ENCODE results near the gene ATP8A2. TPM values are rescaled to one million over a fixed set of nuclear protein-coding genes. Genes with fewer than 3 reads are reported as not detected.

The ATP8A2 gene
- total RNA-seq, 2 experiments from 2014 or later: 0.92 to 0.94 TPM

GRCh38 chr13:26019251-26019650 is 647.5 kb downstream of the ATP8A2 start:
- intact Hi-C loops (cut with micrococcal nuclease): no loop called here
- Mint-ChIP-seq H3K4me1 (ENCODE audit: low read depth) (peaks cover 18% of the 10 kb centered on the region), H3K4me3 (no peak overlapping the region), H3K36me3 (ENCODE audit: low read depth) (peaks cover 26% of the 10 kb centered on the region), H3K27me3 (no peaks in the 10 kb centered on the region), H3K9me3 (peaks cover 4% of the 10 kb centered on the region), H3K27ac (no peak overlapping the region)
- DNase-seq (no peak), ATAC-seq (no peak)
- ChIA-PET CTCF (no interaction called here), POLR2A (no interaction called here)
- TF ChIP-seq, protein P1, sequence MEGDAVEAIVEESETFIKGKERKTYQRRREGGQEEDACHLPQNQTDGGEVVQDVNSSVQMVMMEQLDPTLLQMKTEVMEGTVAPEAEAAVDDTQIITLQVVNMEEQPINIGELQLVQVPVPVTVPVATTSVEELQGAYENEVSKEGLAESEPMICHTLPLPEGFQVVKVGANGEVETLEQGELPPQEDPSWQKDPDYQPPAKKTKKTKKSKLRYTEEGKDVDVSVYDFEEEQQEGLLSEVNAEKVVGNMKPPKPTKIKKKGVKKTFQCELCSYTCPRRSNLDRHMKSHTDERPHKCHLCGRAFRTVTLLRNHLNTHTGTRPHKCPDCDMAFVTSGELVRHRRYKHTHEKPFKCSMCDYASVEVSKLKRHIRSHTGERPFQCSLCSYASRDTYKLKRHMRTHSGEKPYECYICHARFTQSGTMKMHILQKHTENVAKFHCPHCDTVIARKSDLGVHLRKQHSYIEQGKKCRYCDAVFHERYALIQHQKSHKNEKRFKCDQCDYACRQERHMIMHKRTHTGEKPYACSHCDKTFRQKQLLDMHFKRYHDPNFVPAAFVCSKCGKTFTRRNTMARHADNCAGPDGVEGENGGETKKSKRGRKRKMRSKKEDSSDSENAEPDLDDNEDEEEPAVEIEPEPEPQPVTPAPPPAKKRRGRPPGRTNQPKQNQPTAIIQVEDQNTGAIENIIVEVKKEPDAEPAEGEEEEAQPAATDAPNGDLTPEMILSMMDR (IDR thresholded peaks at IDR 0.05): no peak

DNA sequence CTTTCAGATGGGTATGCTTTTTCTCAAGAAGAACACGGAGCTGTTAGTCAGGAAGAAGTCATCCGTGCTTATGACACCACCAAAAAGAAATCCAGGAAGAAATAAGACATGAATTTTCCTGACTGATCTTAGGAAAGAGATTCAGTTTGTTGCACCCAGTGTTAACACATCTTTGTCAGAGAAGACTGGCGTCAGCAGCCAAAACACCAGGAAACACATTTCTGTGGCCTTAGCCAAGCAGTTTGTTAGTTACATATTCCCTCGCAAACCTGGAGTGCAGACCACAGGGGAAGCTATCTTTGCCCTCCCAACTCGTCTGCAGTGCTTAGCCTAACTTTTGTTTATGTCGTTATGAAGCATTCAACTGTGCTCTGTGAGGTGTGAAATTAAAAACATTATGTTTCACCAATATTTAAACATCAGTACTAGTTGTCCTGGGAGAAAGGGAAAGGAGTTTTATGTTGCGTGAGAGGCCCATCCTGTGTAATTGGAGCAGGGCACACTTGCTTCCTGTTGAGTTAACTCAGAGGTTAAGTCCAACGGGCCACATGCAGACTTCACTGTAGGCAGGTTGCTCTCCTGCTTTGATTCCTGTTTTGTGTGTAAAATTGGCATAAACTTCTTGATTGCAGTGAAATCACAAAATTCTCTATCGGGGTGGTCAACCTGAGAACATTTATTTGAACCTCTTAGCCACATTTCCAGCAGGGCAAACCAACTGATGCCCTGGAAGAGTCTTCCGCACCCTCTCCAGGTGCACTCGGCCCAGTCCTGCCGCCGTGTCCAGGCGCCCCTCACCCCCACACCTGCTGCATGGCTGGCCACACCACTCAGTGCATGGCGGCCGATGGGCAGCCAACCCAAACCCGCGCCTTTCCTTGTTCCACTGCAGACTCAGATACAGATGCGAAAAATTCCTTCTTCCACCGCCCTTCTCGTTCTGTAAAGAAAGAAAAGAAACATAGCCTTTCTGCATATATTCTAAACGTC is 648.4 kb downstream of the ATP8A2 start:
- TF ChIP-seq, protein P1 (IDR thresholded peaks at IDR 0.05): no peak
- ATAC-seq: no peak
- Mint-ChIP-seq H3K4me1 (ENCODE audit: low read depth) (peaks cover 18% of the 10 kb centered on the region), H3K36me3 (ENCODE audit: low read depth) (peaks cover 24% of the 10 kb centered on the region), H3K4me3 (no peak overlapping the region), H3K9me3 (peaks cover 4% of the 10 kb centered on the region), H3K27me3 (no peaks in the 10 kb centered on the region), H3K27ac (no peak overlapping the region)
- intact Hi-C loops (cut with micrococcal nuclease): no loop called here
- CTCF ChIA-PET: no interaction called here
- DNase-seq: no peak
- POLR2A ChIA-PET: no interaction called here

- intact Hi-C loops (cut with micrococcal nuclease): no loop called here
- Mint-ChIP-seq H3K27ac (no peak overlapping the region), H3K4me3 (no peak overlapping the region), H3K36me3 (ENCODE audit: low read depth) (peaks cover 24% of the 10 kb centered on the region), H3K4me1 (ENCODE audit: low read depth) (peaks cover 18% of the 10 kb centered on the region), H3K27me3 (no peaks in the 10 kb centered on the region), H3K9me3 (peaks cover 4% of the 10 kb centered on the region)
- DNase-seq (no peak), ATAC-seq (no peak)
- POLR2A ChIA-PET: no interaction called here
- CTCF ChIA-PET: no interaction called here
- TF ChIP-seq, protein P1 (IDR thresholded peaks at IDR 0.05): no peak
Observed at GRCh38 chr13:26020891-26021290, 649.1 kb downstream of the ATP8A2 start.

DNA sequence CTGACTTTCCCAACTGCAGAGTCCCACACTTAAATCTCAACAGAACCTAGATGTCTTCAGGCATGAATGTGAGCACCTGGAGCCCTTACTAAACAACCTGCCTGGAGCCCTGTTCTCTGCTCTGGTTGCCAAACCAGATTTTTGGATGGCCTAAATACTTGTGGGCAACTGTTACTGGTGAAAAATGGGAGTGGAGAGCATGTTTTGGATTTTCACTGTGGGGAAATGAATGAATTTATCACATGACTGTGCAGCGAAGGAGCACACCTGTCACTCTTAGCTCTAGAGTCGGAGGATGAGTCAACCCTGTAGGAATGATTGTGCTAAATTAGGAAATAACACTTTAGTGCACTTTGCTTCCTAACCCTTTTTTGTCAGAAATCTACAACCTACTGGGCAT is 649.7 kb downstream of the ATP8A2 start:
- peaks cover 18% of the 10 kb centered on the region for H3K4me1 Mint-ChIP-seq (ENCODE audit: low read depth)
- peaks cover 24% of the 10 kb centered on the region for H3K36me3 Mint-ChIP-seq (ENCODE audit: low read depth)
- ChIA-PET POLR2A (no interaction called here), CTCF (no interaction called here)
- DNase-seq (no peak), ATAC-seq (no peak)
- TF ChIP-seq, protein P1 (IDR thresholded peaks at IDR 0.05): no peak
- H3K9me3 Mint-ChIP-seq: peaks cover 4% of the 10 kb centered on the region
- H3K27ac Mint-ChIP-seq: no peak overlapping the region
- intact Hi-C loops (cut with micrococcal nuclease): no loop called here
- H3K4me3 Mint-ChIP-seq: no peak overlapping the region
- no peaks in the 10 kb centered on the region for H3K27me3 Mint-ChIP-seq

DNA sequence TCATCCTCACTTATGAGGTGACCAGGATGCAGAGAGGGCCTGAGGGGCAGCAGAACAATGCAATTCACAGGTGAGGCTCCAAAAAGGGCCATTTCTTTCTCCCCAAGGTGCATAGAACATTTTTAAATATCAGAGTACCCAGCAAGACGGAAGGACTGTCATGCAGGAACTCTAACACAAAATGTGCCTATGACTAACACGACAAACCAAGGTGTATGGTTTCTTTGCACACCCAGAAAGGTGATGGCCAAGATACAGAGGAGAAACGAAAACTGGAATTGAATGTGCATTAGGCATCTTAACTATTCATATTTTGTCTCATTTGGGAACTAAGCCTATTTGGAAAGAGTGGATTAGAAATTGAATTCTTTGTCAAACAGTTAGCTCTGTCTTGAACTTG is 650.2 kb downstream of the ATP8A2 start:
- Mint-ChIP-seq H3K4me1 (ENCODE audit: low read depth) (peaks cover 14% of the 10 kb centered on the region), H3K9me3 (peaks cover 4% of the 10 kb centered on the region), H3K4me3 (no peak overlapping the region), H3K27ac (no peak overlapping the region), H3K27me3 (no peaks in the 10 kb centered on the region), H3K36me3 (ENCODE audit: low read depth) (peaks cover 24% of the 10 kb centered on the region)
- no peak for DNase-seq
- TF ChIP-seq, protein P1 (IDR thresholded peaks at IDR 0.05): no peak
- intact Hi-C loops (cut with micrococcal nuclease): no loop called here
- ChIA-PET POLR2A (no interaction called here), CTCF (no interaction called here)
- ATAC-seq: no peak
